Erythroblast (primary cell): ENCODE results near the gene FBXO45.

ENCODE experiments used
- GATA1 ChIP-seq: IDR thresholded peaks from 2 replicates; pipeline ENCODE4 v1.6.1; 2011; ENCODE audit warnings: low read depth, mild to moderate bottlenecking, control low read depth, low read length, moderate library complexity
- POLR2A ChIP-seq: IDR thresholded peaks from 2 replicates; pipeline ENCODE4 v1.6.1; 2011; ENCODE audit warnings: mild to moderate bottlenecking, low read length

- no peak for TF ChIP-seq POLR2A
- TF ChIP-seq GATA1 = no peak
Measured at GRCh38 chr3:196625331-196625730, 56.9 kb downstream of the FBXO45 start.
